HepG2 (cell line): ENCODE data around the gene HSD3B1. TPM values are rescaled to one million over a fixed set of nuclear protein-coding genes. Genes with fewer than 3 reads are reported as not detected.

Experiments used
- ATAC-seq: fragments of 200-7000 bp; cut with Tn5 transposase; 3 replicates; pipeline ENCODE4 v1.9.1; 2020; ENCODE audit warnings: mild to moderate bottlenecking, moderate library complexity
- BruUV-seq: library from RNA; stranded (reverse); fragments of 400-500 nt; replicated peaks from 2 replicates; lab custom pipeline; 2021; lab: Mats Ljungman, UMichigan
- CTCF ChIA-PET: fragments of 300-600 bp; formaldehyde crosslinking; extraction: SDS; loops from one replicate; lab custom pipeline; 2021; ENCODE audit warnings: low total read pairs, inconsistent platforms, low intra/inter-chr PET ratio; lab: Yijun Ruan, JAX
- POLR2A ChIA-PET: fragments of 350-600 bp; sonication (Branson Sonifier 250); formaldehyde crosslinking; loops from one replicate; lab custom pipeline; 2020; ENCODE audit warnings: antibody characterized with exemption, inconsistent platforms; lab: Yijun Ruan, JAX
- DNase-seq: peaks from one replicate; pipeline ENCODE4 v3.0.0-alpha.2; 2015; ENCODE audit warnings: low spot score
- FAIRE-seq: peaks from 3 replicates; lab custom pipeline; 2011; peaks lifted over from hg19 to GRCh38; lab: Jason Lieb, UNC
- H2AFZ ChIP-seq: one replicate; pipeline ENCODE4 v1.6.1; 2011; ENCODE audit warnings: low read length, inconsistent platforms
- H3K27ac ChIP-seq: fragments of 300-600 bp; 3 replicates; pipeline ENCODE4 v1.8.0; 2011; ENCODE audit warnings: mixed run types, mild to moderate bottlenecking, mixed read lengths, low read length, inconsistent platforms; ENCODE audit not compliant: insufficient read depth; ENCODE audit errors: extremely low read length
- H3K27me3 ChIP-seq, 2 experiments: fragments of 200-600 bp in 1 of 2; 2 replicates in 1 of 2; 3 replicates in 1 of 2; pipeline versions ENCODE4 v1.6.0 to v1.8.0; 2011; ENCODE audit warnings: low read length in 2 of 2, mild to moderate bottlenecking in 2 of 2, moderate library complexity in 2 of 2, inconsistent platforms in 1 of 2; ENCODE audit not compliant: insufficient read depth in 2 of 2, control insufficient read depth in 1 of 2
- H3K36me3 ChIP-seq, 2 experiments: fragments of 200-600 bp in 1 of 2; replicated peaks in 1 of 2; 2 replicates in 1 of 2; 3 replicates in 1 of 2; pipeline versions ENCODE4 v1.5.1 to v1.8.0; 2011; ENCODE audit warnings: low read length in 2 of 2, inconsistent platforms in 1 of 2; ENCODE audit not compliant: insufficient read depth in 2 of 2, control insufficient read depth in 1 of 2
- H3K4me1 ChIP-seq: 2 replicates; pipeline ENCODE4 v1.5.1; 2012; ENCODE audit warnings: low read length, inconsistent platforms; ENCODE audit not compliant: insufficient read depth
- H3K4me2 ChIP-seq: 2 replicates; pipeline ENCODE4 v1.6.0; 2011; ENCODE audit warnings: low read depth, low read length, inconsistent platforms
- H3K4me3 ChIP-seq, 3 experiments: fragments of 200-600 bp in 1 of 3; sonication (generic), shearing (Covaris generic) in 1 of 3; replicated peaks in 1 of 3; 2 replicates each; pipeline ENCODE4 v1.5.1; 2011 to 2016; ENCODE audit warnings: low read length in 3 of 3, inconsistent platforms in 2 of 3, low read depth in 2 of 3, mild to moderate bottlenecking in 2 of 3, control low read depth in 1 of 3, mixed read lengths in 1 of 3; ENCODE audit not compliant: insufficient read depth in 1 of 3
- H3K79me2 ChIP-seq: one replicate; pipeline ENCODE4 v1.6.1; 2011; ENCODE audit warnings: low read length, inconsistent platforms; ENCODE audit not compliant: insufficient read depth
- H3K9ac ChIP-seq: 2 replicates; pipeline ENCODE4 v1.6.0; 2011; ENCODE audit warnings: mild to moderate bottlenecking, low read depth, low read length, inconsistent platforms; ENCODE audit not compliant: insufficient read depth
- H3K9me3 ChIP-seq: 2 replicates; pipeline ENCODE4 v1.5.1; 2012; ENCODE audit warnings: mild to moderate bottlenecking, low read length
- H4K20me1 ChIP-seq: 2 replicates; pipeline ENCODE4 v1.6.0; 2011; ENCODE audit warnings: inconsistent platforms, mild to moderate bottlenecking, low read length, moderate library complexity; ENCODE audit not compliant: insufficient read depth
- ISX ChIP-seq: sonication (generic); formaldehyde crosslinking; conservative IDR thresholded peaks from 2 replicates; pipeline ENCODE4 v1.5.0; 2020; ENCODE audit warnings: missing genetic modification reagents
- NCOA5 ChIP-seq: sonication (generic); formaldehyde crosslinking; IDR thresholded peaks from 2 replicates; pipeline ENCODE4 v1.4.0; 2020; ENCODE audit warnings: missing genetic modification reagents
- PHB2 ChIP-seq: fragments of 450-650 bp; IDR thresholded peaks from 2 replicates; pipeline ENCODE4 v1.6.1; 2018; ENCODE audit not compliant: partially characterized antibody
- PPARG ChIP-seq: conservative IDR thresholded peaks from 2 replicates; pipeline ENCODE4 v1.6.1; 2016; ENCODE audit warnings: missing biosample characterization, missing genetic modification reagents
- THYN1 ChIP-seq: sonication (generic); formaldehyde crosslinking; IDR thresholded peaks from 2 replicates; pipeline ENCODE4 v1.8.1; 2023; ENCODE audit warnings: low read depth, mild to moderate bottlenecking, moderate library complexity, missing genetic modification reagents, borderline replicate concordance
- ZIK1 ChIP-seq: sonication (generic); formaldehyde crosslinking; IDR thresholded peaks from 2 replicates; pipeline ENCODE4 v1.5.0; 2020; ENCODE audit warnings: mild to moderate bottlenecking, low read depth, missing genetic modification reagents, borderline replicate concordance
- ZNF124 ChIP-seq: sonication (generic); formaldehyde crosslinking; IDR thresholded peaks from 2 replicates; pipeline ENCODE4 v1.4.0; 2020; ENCODE audit warnings: missing genetic modification reagents
- ZNF138 ChIP-seq: sonication (generic); formaldehyde crosslinking; IDR thresholded peaks from 2 replicates; pipeline ENCODE4 v1.5.0; 2020; ENCODE audit warnings: mild to moderate bottlenecking, low read depth, missing genetic modification reagents
- ZNF607 ChIP-seq: sonication (generic); formaldehyde crosslinking; IDR thresholded peaks from 2 replicates; pipeline ENCODE4 v1.5.1; 2020; ENCODE audit warnings: missing genetic modification reagents, mild to moderate bottlenecking, borderline replicate concordance
- ZNF678 ChIP-seq: sonication (generic); formaldehyde crosslinking; IDR thresholded peaks from 2 replicates; pipeline ENCODE4 v1.4.0; 2020; ENCODE audit warnings: mild to moderate bottlenecking, missing genetic modification reagents
- WGBS: methylation state at CpG from one replicate; pipeline ENCODE4 v1.1.6; 2017; ENCODE audit warnings: low lambda C conversion rate; 5-methylcytosine and 5-hydroxymethylcytosine counted together
- in situ Hi-C: cut with HindIII; loops from 2 replicates; pipeline ENCODE4 v1.10.0; 2017; ENCODE audit warnings: low pct_unique_long_range_greater_than_20kb; ENCODE audit not compliant: extremely low pct_ligation_motif_present
- intact Hi-C: fragments of 100-400 bp; cut with micrococcal nuclease; formaldehyde crosslinking; loops from one replicate; pipeline ENCODE4 v1.10.0; 2022; ENCODE audit not compliant: unreplicated experiment
- polyA plus RNA-seq, 8 experiments: library from polyadenylated mRNA; depleted of rRNA in 3 of 8; stranded (reverse) in 7 of 8; unstranded in 1 of 8; fragments of >200 nt; fragmentation: Illumina TruSeq in 4 of 8; extraction: Trizol in 4 of 8; gene quantifications; 2 replicates each; pipeline versions ENCODE4 v1.2.1 to v1.2.3, GENCODE V29; 2011 to 2016; ENCODE audit warnings: low read depth in 4 of 8, missing spikeins in 1 of 8, mixed read lengths in 1 of 8; ENCODE audit not compliant: insufficient read depth in 1 of 8
- total RNA-seq, 5 experiments: library from RNA; depleted of rRNA; stranded (reverse); fragments of >200 nt; fragmentation: Illumina TruSeq; extraction: Trizol; gene quantifications; 2 replicates each; pipeline ENCODE4 v1.2.3, GENCODE V29; 2016; ENCODE audit warnings: low read depth in 1 of 5
- TF ChIP-seq, protein P1 (sequence below): sonication (generic); formaldehyde crosslinking; IDR thresholded peaks from 2 replicates; pipeline ENCODE4 v1.5.0; 2020; ENCODE audit warnings: missing genetic modification reagents
- TF ChIP-seq, protein P2 (sequence below): sonication (generic); formaldehyde crosslinking; IDR thresholded peaks from 2 replicates; pipeline ENCODE4 v1.4.0; 2020; ENCODE audit warnings: mild to moderate bottlenecking, missing genetic modification reagents, borderline replicate concordance
- TF ChIP-seq, protein P3 (sequence below): sonication (generic); formaldehyde crosslinking; IDR thresholded peaks from 2 replicates; pipeline ENCODE4 v1.4.0; 2020; ENCODE audit warnings: missing genetic modification reagents
- TF ChIP-seq, protein P4 (sequence below): sonication (generic); formaldehyde crosslinking; IDR thresholded peaks from 2 replicates; pipeline ENCODE4 v1.4.0; 2020; ENCODE audit warnings: missing genetic modification reagents

Gene HSD3B1
- total and polyA plus RNA-seq, 2 of the 13 experiments (the other 11 are each of a cell fraction or from before 2014, with no cell fraction given) = not detected

DNA sequence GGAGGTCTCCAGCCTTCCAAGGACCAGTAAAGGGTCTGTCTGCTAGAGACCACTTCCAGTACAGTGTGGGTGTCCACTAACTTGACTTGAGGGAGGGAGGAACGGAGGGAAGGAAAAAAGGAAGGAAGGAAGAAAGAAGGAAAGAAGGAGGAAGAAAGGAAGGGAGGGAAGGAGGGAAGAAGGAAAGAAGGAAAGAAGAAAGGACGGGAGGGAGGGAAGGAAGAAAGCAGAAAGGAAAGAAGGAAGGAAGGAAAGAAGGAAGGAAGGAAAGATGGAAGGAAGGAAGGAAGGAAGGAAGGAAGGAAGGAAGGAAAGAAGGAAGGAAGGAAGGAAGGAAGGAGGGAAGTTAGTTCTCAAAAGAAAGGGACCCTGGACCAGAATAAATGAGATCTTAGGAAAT, 26.8 kb upstream of the HSD3B1 start:
- no peak overlapping the region for H3K4me2 ChIP-seq
- no TSS peak for BruUV-seq
- 8% methylated on average over 2 of the region's 2 CpGs for WGBS
- in situ Hi-C loops (no loop called here), intact Hi-C loops (no loop called here)
- no peak for TF ChIP-seq ISX
- TF ChIP-seq, protein P1, sequence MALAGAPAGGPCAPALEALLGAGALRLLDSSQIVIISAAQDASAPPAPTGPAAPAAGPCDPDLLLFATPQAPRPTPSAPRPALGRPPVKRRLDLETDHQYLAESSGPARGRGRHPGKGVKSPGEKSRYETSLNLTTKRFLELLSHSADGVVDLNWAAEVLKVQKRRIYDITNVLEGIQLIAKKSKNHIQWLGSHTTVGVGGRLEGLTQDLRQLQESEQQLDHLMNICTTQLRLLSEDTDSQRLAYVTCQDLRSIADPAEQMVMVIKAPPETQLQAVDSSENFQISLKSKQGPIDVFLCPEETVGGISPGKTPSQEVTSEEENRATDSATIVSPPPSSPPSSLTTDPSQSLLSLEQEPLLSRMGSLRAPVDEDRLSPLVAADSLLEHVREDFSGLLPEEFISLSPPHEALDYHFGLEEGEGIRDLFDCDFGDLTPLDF (CRISPR knock-in tag) = no peak
- TF ChIP-seq, protein P2, sequence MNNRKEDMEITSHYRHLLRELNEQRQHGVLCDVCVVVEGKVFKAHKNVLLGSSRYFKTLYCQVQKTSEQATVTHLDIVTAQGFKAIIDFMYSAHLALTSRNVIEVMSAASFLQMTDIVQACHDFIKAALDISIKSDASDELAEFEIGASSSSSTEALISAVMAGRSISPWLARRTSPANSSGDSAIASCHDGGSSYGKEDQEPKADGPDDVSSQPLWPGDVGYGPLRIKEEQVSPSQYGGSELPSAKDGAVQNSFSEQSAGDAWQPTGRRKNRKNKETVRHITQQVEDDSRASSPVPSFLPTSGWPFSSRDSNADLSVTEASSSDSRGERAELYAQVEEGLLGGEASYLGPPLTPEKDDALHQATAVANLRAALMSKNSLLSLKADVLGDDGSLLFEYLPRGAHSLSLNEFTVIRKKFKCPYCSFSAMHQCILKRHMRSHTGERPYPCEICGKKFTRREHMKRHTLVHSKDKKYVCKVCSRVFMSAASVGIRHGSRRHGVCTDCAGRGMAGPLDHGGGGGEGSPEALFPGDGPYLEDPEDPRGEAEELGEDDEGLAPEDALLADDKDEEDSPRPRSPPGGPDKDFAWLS (CRISPR knock-in tag) = no peak
- TF ChIP-seq ZIK1 (CRISPR knock-in tag) = no peak
- TF ChIP-seq PPARG (CRISPR knock-in tag) = no peak
- no peak for TF ChIP-seq THYN1 (CRISPR knock-in tag)
- no peak for TF ChIP-seq ZNF678 (CRISPR knock-in tag)
- TF ChIP-seq ZNF607 (CRISPR knock-in tag) = no peak
- TF ChIP-seq, protein P3, sequence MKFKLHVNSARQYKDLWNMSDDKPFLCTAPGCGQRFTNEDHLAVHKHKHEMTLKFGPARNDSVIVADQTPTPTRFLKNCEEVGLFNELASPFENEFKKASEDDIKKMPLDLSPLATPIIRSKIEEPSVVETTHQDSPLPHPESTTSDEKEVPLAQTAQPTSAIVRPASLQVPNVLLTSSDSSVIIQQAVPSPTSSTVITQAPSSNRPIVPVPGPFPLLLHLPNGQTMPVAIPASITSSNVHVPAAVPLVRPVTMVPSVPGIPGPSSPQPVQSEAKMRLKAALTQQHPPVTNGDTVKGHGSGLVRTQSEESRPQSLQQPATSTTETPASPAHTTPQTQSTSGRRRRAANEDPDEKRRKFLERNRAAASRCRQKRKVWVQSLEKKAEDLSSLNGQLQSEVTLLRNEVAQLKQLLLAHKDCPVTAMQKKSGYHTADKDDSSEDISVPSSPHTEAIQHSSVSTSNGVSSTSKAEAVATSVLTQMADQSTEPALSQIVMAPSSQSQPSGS (CRISPR knock-in tag) = no peak
- TF ChIP-seq ZNF138 (CRISPR knock-in tag) = no peak
- TF ChIP-seq NCOA5 (CRISPR knock-in tag) = no peak
- no peak for TF ChIP-seq ZNF124 (CRISPR knock-in tag)
- no peak for TF ChIP-seq PHB2
- TF ChIP-seq, protein P4, sequence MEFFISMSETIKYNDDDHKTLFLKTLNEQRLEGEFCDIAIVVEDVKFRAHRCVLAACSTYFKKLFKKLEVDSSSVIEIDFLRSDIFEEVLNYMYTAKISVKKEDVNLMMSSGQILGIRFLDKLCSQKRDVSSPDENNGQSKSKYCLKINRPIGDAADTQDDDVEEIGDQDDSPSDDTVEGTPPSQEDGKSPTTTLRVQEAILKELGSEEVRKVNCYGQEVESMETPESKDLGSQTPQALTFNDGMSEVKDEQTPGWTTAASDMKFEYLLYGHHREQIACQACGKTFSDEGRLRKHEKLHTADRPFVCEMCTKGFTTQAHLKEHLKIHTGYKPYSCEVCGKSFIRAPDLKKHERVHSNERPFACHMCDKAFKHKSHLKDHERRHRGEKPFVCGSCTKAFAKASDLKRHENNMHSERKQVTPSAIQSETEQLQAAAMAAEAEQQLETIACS (CRISPR knock-in tag) = no peak
- H3K4me3 ChIP-seq = no peak overlapping the region
- ATAC-seq (no peak), DNase-seq (no peak), FAIRE-seq (no peak)
- 0 out of 2 replicates have a peak, but pooled peaks cover 5% of the 10 kb centered on the region for H3K4me1 ChIP-seq
- CTCF ChIA-PET = no interaction called here
- H3K27ac ChIP-seq = no peak overlapping the region
- H3K79me2 ChIP-seq = no peaks in the 10 kb centered on the region
- H3K36me3 ChIP-seq = no peaks in the 10 kb centered on the region
- POLR2A ChIA-PET = no interaction called here
- H4K20me1 ChIP-seq = no peaks in the 10 kb centered on the region
- no peak overlapping the region for H2AFZ ChIP-seq
- 0 out of 5 replicates have a peak, but pooled peaks cover 0 to 3% of the 10 kb centered on the region in 2 experiments for H3K27me3 ChIP-seq
- H3K9me3 ChIP-seq = no peaks in the 10 kb centered on the region
- no peak overlapping the region for H3K9ac ChIP-seq
